Spinal cord (tissue), 10 donors: ENCODE data around the gene GCGR. TPM values are rescaled to one million over a fixed set of nuclear protein-coding genes. Genes with fewer than 3 reads are reported as not detected.

Experiments used
- DNase-seq, 6 donors: peaks; one replicate each; pipeline versions ENCODE4 v3.0.0 to v3.0.0-alpha.2; 2013 to 2015; ENCODE audit warnings: low spot score in 6 of 6, low read depth in 4 of 6
- H3K27ac ChIP-seq: one replicate; pipeline ENCODE4 v1.5.1; 2013; ENCODE audit warnings: low read depth, low read length, control low read depth
- H3K27me3 ChIP-seq: one replicate; pipeline ENCODE4 v1.6.1; 2013; ENCODE audit warnings: low read length; ENCODE audit not compliant: control insufficient read depth, insufficient read depth
- H3K36me3 ChIP-seq: one replicate; pipeline ENCODE4 v1.6.1; 2013; ENCODE audit warnings: low read length; ENCODE audit not compliant: control insufficient read depth, insufficient read depth
- H3K4me1 ChIP-seq: one replicate; pipeline ENCODE4 v1.6.1; 2013; ENCODE audit warnings: low read length; ENCODE audit not compliant: control insufficient read depth, insufficient read depth
- H3K4me3 ChIP-seq: one replicate; pipeline ENCODE4 v1.5.1; 2013; ENCODE audit warnings: low read depth, low read length, control low read depth
- H3K9me3 ChIP-seq: one replicate; pipeline ENCODE4 v1.6.1; 2013; ENCODE audit warnings: low read length; ENCODE audit not compliant: control insufficient read depth, insufficient read depth
- WGBS: methylation state at CpG from one replicate; pipeline ENCODE4 v1.1.5; 2013; ENCODE audit warnings: missing lambda C conversion rate; ENCODE audit not compliant: insufficient coverage; 5-methylcytosine and 5-hydroxymethylcytosine counted together
- polyA plus RNA-seq, 2 donors: library from polyadenylated mRNA; unstranded; fragments of 120-200 nt; gene quantifications; one replicate each; pipeline ENCODE4 v1.2.1, GENCODE V29; 2013; ENCODE audit not compliant: insufficient read length in 2 of 2
- total RNA-seq, 2 donors: library from RNA; depleted of rRNA in 1 of 2; stranded (reverse); fragments of 120-200 nt in 1 of 2; fragments of >200 nt in 1 of 2; gene quantifications; one replicate each; pipeline versions ENCODE4 v1.2.3 to v1.2.4, GENCODE V29; 2013 to 2014
- donor health status: healthy.

The GCGR gene
- total and polyA plus RNA-seq, 4 donors, result 0.50 to 1.3 (median 0.99) TPM; not detected in 1

GRCh38 chr17:81821603-81822311 is 17.8 kb downstream of the GCGR start:
- WGBS, result 70% methylated on average over 19 of the region's 20 CpGs
- no peak overlapping the region for H3K27ac ChIP-seq
- peaks cover 55% of the 10 kb centered on the region for H3K36me3 ChIP-seq
- H3K9me3 ChIP-seq, result no peaks in the 10 kb centered on the region
- no peak overlapping the region for H3K4me3 ChIP-seq
- H3K27me3 ChIP-seq, result no peaks in the 10 kb centered on the region
- DNase-seq, result no peak
- peaks cover 5% of the 10 kb centered on the region for H3K4me1 ChIP-seq

GRCh38 chr17:81822312-81822637 is 18.3 kb downstream of the GCGR start:
- H3K4me1 ChIP-seq, result peaks cover 5% of the 10 kb centered on the region
- 89% methylated on average over 8 of the region's 8 CpGs for WGBS
- no peaks in the 10 kb centered on the region for H3K9me3 ChIP-seq
- no peak overlapping the region for H3K4me3 ChIP-seq
- H3K27me3 ChIP-seq, result no peaks in the 10 kb centered on the region
- H3K27ac ChIP-seq, result no peak overlapping the region
- peaks cover 55% of the 10 kb centered on the region for H3K36me3 ChIP-seq
- DNase-seq, result no peak

GRCh38 chr17:81822996-81823819 is 19.3 kb downstream of the GCGR start:
- no peaks in the 10 kb centered on the region for H3K27me3 ChIP-seq
- DNase-seq, result no peak
- no peak overlapping the region for H3K27ac ChIP-seq
- peaks cover 6% of the 10 kb centered on the region for H3K4me1 ChIP-seq
- no peaks in the 10 kb centered on the region for H3K9me3 ChIP-seq
- no peak overlapping the region for H3K4me3 ChIP-seq
- 93% methylated on average over 30 of the region's 30 CpGs for WGBS
- peaks cover 57% of the 10 kb centered on the region for H3K36me3 ChIP-seq

- DNase-seq, result no peak
- 89% methylated on average over 30 of the region's 33 CpGs for WGBS
- Histone ChIP-seq H3K4me1 (peaks cover 14% of the 10 kb centered on the region), H3K9me3 (no peaks in the 10 kb centered on the region), H3K36me3 (peaks cover 65% of the 10 kb centered on the region), H3K27ac (no peak overlapping the region), H3K27me3 (no peaks in the 10 kb centered on the region), H3K4me3 (no peak overlapping the region)
Observed at GRCh38 chr17:81823820-81824550, 20.0 kb downstream of the GCGR start.

GRCh38 chr17:81824595-81824994 is 20.6 kb downstream of the GCGR start:
- DNase-seq, result no peak
- no peak overlapping the region for H3K27ac ChIP-seq
- peaks cover 14% of the 10 kb centered on the region for H3K4me1 ChIP-seq
- peaks cover 71% of the 10 kb centered on the region for H3K36me3 ChIP-seq
- H3K9me3 ChIP-seq, result no peaks in the 10 kb centered on the region
- WGBS, result 88% methylated on average over 11 of the region's 11 CpGs
- no peaks in the 10 kb centered on the region for H3K27me3 ChIP-seq
- H3K4me3 ChIP-seq, result no peak overlapping the region

- Histone ChIP-seq H3K9me3 (no peaks in the 10 kb centered on the region), H3K27ac (no peak overlapping the region), H3K27me3 (no peaks in the 10 kb centered on the region), H3K36me3 (peaks cover 78% of the 10 kb centered on the region), H3K4me3 (no peak overlapping the region), H3K4me1 (peaks cover 14% of the 10 kb centered on the region)
- no peak for DNase-seq
- 73% methylated on average over 10 of the region's 11 CpGs for WGBS
Observed at GRCh38 chr17:81825841-81826466, 22.0 kb downstream of the GCGR start.

- Histone ChIP-seq H3K36me3 (peaks cover 55% of the 10 kb centered on the region), H3K4me1 (peaks cover 26% of the 10 kb centered on the region), H3K27me3 (no peaks in the 10 kb centered on the region), H3K9me3 (no peaks in the 10 kb centered on the region), H3K27ac (no peak overlapping the region), H3K4me3 (no peak overlapping the region)
- WGBS, result 79% methylated on average over 7 of the region's 7 CpGs
- no peak for DNase-seq
Observed at GRCh38 chr17:81828656-81829055, 24.7 kb downstream of the GCGR start.

GRCh38 chr17:81829858-81830257 is 25.9 kb downstream of the GCGR start:
- Histone ChIP-seq H3K27me3 (no peaks in the 10 kb centered on the region), H3K4me3 (no peak overlapping the region), H3K4me1 (peaks cover 36% of the 10 kb centered on the region), H3K36me3 (peaks cover 50% of the 10 kb centered on the region), H3K27ac (no peak overlapping the region), H3K9me3 (no peaks in the 10 kb centered on the region)
- DNase-seq, result no peak
- WGBS, result 93% methylated on average over 6 of the region's 6 CpGs

GRCh38 chr17:81831563-81831956 is 27.6 kb downstream of the GCGR start:
- no peaks in the 10 kb centered on the region for H3K27me3 ChIP-seq
- DNase-seq, result no peak
- H3K4me1 ChIP-seq, result peaks cover 36% of the 10 kb centered on the region
- H3K4me3 ChIP-seq, result no peak overlapping the region
- H3K36me3 ChIP-seq, result peaks cover 36% of the 10 kb centered on the region
- H3K27ac ChIP-seq, result no peak overlapping the region
- no peaks in the 10 kb centered on the region for H3K9me3 ChIP-seq
- 96% methylated on average over 6 of the region's 7 CpGs for WGBS
